ENCODE measurements around the gene TMEM135.

TMEM135 gene

DNA sequence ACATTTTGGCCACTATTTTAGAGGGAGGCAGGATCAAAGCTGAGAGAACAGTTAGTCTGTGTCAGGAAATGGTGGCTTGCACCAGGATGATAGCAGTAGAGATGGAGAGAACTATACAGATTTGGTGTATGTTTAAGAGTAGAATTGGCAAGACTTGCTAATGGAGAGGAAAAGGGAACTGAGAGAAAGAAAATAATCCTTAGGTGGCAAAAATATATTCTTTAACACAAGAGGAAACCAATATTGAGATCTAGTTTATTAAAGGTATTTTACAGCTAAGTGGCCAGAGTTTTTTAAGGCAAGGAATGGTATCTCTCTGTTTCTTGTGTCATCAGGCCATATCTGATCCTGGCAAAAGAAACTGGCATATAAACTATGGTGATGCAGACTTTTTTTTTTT, 278.8 kb downstream of the TMEM135 start:
- no peak for DNase-seq

DNA sequence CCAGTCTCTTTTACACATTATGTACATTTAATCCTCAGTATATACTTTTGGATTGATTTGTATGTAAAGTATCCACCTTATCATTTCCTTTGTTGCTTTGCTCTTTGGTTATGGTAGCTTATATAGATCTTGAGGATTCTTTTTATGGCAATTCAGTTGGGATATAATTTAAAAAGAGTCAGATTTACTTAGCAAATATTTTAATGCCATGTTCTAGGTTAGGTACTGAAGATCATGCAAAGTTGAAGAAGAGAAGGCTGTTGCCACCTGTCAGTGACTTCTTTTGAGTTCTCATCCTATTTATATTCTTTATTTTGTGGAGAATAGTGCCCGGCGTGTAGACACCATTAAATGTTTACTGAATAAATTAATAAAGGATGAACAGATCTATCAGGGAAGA, 279.7 kb downstream of the TMEM135 start:
- no peak for DNase-seq

DNA sequence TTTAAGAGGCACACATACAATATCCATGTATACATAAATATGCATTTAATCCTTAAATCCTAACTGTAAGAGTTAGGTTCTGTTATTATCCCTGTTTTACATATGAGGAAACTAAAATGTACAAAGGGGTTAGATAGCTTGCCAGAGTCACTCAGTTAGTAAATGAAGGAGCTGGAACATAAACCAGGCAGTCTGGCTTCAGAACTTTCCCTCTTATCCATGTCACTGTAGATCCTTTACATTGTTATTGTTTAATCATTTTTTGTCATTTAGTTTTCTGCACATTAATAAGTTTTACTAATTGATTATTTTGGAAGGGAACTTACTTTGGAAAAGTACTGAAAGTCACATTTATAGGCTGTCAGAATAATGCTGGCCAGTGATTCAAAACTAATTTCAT, 282.4 kb downstream of the TMEM135 start:
- no peak for DNase-seq

DNA sequence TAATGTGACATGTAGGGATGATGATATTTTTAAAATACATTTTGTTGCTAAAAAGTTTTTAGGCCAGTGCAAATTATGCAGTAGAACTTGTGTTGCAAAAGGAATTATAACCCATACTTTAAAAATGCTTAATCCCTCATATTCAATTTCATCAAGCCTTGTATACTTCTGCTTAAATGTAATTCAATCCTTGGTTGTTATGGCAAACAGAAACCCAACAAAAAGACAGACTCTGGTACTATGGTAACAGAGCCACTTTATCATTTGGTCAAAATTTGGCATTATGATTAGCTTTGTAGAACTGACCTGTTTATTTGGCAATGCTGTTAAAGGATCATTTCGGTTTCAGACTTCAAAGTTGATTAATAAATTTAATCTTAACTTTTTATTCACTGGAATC, 284.8 kb downstream of the TMEM135 start:
- no peak for DNase-seq

DNA sequence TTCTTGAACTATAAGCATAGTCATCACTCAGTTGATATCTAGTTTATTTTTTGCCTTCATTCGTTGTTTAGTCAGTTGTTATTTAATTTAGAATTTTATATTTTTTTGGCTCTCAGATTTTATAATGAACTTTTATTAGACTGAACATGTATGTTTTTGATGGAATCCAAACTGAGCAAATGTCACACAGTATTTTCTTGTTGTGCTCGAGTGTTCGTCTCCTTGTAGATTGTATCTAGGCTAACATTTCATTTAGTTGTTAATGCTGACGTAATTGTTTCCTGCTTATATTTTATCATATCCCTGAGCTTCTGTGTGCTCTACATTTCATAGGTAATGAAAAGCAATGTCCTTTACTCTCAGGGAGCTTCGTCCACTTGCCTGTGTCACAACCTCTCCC, 286.2 kb downstream of the TMEM135 start:
- DNase-seq: no peak

DNA sequence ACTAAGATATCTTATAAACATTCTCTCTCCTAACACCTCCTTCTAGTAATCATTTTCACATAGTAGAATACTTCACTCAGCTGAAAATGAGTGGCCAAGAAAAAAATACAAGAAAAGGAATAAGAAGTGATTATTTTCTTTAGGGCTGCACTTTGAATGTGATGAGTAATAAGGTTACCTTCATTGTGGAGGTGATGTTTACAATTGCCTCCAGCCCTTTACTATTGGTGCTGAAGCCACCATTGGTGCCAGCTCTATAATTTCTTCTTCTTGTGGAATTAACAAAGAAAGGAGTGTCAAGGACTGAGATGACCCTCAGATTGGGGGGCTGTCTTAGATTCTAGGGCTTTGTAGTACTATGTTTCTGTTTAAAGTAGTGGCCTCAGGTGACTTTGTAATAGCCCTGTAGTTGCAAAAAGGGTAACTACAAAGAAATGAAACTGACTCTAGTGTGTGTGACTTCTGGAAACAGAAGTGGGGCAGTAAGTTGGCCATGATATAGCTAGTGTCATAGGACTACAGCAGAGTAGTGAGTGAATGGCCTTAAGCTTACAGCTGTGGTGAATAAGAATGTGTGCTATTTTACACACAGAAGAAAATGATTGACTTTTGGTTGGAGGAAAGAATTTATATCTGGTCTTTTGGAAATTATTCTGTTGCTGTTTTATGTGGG, 287.2 kb downstream of the TMEM135 start:
- no peak for DNase-seq

DNA sequence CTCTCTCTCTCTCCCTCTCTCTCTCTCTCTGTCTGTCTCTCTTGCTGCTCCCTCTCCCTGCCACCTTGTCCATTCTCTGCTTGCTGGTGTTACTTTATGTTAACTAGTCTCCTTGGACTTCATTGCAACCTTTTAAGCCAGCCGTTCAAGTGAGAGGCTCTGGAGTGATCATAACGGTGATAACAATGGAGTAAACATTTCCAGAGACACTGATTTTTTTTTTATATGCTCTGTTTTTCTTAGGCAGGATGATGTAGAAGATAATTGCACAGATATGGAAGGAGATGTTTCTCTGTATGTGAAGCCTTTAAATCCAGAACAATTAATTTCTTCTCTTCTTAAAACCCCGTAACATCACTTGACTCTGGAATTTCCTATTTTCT, 287.7 kb downstream of the TMEM135 start:
- DNase-seq: no peak

DNA sequence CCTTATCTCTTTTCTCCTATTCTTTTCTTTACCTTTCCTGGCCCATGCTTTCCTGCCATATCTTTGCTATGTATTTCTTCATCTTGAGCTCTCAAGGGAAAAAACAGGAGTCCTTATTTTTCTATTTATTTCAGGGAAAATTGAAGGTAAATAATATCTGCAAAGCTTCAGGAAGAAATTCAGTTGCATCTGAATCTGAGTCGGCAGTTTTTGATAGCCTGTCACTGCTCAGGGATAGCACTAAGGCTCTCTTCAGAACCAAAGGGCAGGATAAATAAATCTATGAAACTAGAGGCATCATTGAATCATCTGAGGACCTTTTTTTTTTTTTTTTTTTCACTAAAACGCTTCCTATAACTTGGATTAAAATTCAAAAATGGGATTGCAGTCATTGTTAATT, 288.9 kb downstream of the TMEM135 start:
- DNase-seq: no peak

DNA sequence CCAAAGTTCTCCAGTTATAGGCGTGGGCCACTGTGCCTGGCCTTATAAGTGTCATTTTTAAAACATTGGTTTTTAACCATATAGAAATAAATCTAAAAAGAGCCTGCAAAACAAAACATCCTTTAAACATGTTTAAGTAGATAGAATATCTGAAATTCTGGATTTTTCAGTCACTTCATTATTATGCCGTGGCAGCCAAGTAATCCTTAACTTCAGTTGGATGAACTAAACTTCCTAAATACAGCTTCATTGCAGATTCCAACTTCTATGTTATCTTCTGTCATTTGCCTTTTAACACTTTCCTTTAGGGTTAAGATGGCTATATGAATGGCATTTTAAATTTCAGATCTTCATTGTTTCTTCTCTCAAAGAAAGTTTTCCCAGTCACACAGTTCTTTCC, 291.4 kb downstream of the TMEM135 start:
- no peak for DNase-seq

DNA sequence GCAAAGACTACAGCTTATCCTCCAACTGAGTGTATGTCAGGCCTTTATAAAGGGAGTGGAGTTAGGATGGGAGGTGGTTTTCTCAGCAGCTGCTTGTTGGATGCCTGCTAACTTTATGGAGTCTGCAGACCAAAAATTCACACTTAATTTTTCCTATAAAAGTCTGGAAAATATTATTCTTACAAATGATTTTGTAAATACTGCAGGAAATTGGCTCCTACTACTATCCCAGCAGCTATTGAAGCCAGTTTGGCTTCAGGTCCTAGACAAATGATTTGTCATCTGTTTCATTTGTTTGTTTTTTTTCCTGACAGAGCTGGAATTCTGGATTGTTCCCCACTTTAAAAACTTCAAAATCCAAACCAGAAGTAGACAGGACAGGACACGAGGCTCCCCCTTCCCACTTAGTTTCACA, 292.5 kb downstream of the TMEM135 start:
- no peak for DNase-seq

DNA sequence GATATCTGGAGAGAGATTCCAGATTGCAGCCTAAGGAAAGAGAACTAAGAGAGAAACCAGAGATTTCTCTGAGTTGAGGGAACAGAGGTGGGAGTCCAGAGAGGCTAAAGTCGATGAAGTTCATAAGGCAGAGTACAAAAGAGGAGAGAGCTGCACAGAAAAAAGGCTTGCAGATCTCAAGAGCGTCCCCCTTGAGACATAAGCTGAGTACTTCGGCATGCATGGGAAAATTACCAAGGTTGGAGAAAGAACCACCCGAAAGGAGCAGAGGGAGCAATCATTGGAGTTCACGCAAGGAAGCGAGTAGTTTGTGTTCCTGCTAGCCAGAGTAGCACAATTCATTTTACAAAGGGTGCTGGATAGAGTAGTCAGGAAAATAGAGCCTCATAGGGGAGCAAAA, 293.5 kb downstream of the TMEM135 start:
- DNase-seq: no peak

DNA sequence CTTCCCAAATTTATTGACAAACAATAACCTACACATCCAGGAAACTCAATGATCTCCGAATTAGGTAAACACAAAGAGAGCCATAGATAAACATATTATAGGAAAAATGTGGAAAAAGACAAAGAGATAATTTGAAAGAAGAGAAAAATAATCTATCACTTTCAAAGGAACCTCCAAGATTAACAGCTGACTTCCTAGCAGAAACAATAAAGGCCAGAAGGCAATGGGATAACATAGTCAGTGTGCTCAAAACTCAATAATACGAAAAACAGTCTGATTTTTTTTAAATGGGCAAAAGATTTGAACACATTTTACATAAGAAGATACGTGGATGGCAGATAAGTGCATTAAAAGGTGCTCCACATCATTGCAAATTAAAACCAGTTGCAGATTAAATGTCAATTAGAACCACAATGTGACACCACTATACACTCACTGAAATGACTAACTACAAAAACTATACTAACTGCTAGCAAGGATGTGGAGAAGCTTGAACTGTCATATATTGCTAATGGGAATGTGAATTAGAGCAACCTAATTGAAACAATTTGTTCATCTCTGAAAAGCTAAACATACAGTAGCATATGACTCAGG, 300.4 kb downstream of the TMEM135 start:
- DNase-seq: no peak

DNA sequence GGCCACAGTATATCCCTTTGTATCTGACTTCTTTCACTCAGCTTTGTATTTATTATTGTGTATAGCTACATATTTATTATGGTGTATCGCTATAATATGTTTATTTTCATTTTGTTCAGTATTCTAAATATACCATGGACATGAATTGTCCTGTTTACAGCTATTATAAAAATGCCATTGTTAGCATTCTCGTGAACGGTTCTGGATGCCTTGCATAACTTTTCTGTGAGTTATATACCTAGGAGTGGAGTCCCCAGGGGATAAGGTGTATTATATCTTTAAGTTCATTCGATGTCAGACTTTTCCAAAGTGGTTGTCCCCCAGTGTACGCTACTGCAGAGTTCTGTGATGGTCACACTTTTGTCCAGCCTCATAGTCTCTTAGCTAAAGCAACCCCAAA, 301.7 kb downstream of the TMEM135 start:
- no peak for DNase-seq

DNA sequence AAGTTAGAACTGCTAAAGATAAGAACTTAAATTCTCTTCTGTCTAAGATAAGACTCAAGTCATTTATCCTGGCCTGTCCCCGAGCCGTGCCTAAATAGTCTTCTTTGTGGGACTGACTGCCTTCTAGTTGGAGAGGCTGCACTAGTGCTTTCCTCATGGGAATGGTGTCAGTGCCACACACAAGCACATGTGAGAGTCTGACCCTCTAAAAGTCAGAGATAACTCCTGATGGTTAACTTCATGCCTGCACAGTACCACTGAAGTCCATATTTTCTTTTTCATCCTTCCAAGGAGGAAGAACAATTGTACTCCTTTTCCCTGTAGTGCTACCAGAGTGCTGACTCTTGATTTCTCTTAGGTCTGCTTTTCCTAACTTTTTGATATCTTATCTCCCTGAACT, 309.7 kb downstream of the TMEM135 start:
- DNase-seq: no peak

DNA sequence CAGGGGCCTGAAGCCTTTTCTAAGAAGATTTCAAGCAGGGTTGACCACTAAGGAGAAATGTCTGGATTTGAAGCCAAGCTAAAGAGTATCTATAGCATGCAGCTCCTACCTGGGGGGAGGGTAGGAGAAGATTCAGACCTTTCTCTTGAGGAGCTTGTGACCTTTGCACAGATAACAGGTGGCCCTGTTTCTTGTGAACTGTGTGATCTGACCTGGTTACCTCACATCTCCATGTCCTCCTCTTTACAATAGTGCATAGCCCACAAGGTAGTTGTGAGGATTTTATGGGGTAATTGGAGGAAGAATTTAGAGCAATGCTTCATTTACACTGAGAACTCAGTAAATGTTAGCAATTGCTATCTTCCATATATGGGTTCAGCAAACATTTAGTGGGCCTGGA, 310.1 kb downstream of the TMEM135 start:
- DNase-seq: no peak

DNA sequence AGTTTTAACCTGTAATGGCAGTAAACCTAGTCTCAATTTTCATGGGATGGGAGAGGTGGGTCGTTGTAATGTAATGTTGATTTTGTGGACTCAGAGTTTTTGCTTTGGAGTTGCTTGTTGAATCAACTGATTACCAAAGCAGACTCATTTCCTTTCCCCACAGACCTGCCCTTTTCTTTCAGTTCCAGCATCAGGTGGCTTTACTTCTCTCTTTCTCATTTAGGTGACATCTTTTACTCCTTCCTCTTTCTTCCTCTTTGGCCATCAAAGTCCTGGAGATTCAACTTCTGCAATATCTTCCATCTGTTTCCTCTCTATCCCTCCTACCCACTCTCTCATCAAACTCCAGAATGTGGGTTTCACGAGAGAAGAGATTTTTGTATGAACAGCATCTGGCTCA, 313.9 kb downstream of the TMEM135 start:
- no peak for DNase-seq

DNA sequence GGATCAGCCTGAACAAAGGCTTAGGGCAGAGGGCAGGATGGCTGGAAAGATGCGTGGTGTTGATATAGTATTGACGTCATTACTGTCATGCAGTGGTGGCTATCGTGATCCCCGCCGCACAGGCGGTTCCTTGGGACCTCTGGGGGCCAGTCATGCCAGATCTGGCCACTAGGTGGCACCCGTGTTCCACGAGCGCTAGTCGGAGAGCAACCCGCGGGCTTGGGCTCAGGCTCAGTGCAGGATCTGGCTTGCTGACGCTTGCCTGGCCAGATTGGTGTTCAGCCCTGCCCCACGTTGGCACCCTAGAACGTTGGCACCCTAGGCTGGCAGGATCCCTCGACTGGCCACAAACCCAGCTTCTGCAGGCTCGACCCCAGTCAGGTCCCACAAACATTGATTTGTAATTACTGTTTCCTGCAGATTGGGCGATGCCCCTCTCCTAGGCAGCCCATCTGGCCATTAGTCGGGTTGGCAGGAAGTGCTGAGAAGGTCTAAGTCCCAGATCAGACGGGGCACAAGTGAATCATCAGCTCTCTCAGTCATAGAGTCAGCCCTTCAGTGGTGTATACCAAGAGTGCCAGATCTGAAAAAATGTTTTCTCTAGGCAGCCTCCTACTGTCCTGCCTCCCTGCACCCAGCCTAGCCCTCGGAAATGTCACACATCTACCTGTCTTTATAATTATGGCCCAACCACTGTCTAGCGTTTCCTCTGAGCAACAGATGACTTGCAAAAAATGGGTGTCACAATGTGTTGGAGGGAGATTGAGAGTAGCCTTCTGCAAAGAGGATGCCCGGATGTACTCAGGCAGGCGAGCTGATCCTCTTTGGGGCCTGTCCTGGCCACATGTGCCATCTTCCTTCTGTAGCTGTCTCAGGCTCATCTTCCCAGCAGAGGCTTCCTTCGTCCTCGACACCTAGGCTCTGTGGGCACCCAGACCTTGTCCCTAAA, 315.3 kb downstream of the TMEM135 start:
- peak; percentile 89 for DNase-seq

DNA sequence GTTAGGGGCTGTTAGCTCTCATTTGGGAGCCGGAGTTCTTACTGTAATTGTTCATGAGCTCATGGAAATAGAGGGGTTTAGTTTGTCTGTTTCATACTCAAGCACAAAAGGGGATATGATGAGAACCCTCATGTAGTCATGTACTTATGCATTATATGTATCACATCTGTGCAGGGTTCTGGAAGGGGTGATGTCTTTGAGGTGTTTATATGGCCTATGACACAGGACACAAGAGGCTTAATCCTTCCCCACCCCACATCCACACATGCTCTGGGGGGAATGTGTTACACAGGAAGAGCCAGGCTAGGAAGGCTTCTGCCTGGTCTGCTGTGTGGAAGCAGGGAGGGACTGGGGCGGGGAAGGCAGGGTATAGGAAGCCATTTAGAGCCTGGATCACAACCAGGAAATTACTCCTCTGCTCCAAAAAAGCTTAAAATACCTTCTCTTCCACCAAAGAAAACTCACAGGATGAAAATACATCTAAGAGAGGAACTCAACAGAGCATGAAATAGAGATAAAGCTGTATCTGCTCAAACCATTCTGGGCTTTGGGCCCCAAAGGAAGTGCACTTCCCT, 316.1 kb downstream of the TMEM135 start:
- no peak for DNase-seq

DNA sequence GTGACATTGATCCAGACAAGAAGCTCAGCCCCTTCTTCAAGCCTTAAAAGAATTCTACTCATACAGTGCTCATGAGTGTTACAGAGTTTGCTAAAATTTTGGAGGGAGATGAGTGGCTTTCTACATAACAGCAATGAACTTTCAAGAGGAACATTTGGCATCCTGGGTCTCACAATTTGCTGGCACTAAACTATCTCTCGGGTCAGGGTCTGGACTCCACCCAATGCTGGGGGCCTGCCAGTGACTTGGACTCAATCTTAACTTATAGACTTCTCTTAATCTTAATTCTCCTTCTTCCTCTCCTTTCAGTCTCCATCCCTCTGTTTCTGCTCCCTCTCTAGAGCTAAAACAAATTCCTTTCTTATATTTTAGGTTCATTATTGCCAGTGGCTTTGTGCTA, 317.9 kb downstream of the TMEM135 start:
- no peak for DNase-seq

DNA sequence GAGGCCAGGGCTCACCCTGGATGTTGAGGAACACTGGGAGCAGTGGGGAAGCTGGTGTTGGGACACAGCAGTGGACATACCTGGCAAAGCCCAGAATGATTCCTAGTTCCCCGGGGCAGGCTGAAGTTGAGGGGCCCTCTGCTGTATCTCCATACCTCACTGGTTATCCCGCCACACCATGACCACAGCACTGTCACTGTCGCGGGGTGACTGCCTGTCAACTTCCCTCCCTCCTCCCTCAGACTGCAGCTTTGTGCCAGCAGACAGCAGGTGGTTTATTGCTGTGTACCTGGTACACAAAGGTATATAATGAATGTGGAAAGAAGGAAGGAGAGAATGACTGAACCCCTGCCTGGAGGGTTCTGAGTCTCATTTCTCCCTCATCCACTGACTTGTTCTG, 318.7 kb downstream of the TMEM135 start:
- no peak for DNase-seq

DNA sequence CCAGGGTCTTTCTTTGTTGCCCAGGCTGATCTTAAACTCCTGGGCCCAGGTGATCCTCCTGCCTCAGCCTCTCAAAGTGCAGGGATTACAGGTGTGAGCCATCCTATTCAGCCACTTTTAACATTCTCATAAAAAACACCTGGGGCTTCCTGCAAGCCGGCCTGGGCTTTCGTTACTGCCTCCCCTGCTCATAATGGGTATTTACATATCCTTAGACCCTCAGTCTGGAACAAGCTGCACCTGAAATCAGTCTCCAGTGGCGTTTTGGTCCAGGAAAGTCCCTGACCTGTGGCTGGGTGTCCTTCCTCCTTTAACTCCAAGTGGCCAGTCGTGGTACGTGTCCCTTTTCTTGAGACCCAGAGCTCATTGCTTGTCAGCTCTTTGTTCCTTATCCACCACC, 320.7 kb downstream of the TMEM135 start:
- DNase-seq: no peak

DNA sequence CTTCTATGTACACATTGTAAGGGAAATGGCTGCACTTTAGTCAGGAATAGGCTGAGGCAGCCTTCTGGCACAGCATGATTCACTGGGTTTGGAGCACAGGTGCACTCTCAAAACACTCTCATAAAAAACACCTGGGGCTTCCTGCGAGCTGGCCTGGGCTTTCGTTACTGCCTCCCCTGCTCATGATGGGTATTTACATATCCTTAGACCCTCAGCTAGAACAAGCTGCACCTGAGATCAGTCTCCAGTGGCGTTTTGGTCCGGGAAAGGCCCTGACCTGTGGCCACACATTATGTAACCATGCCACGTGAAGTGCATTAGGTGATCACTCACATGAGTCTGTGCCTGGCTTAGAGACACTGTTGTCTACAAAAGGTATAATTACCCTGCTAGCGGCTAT, 321.7 kb downstream of the TMEM135 start:
- no peak for DNase-seq

DNA sequence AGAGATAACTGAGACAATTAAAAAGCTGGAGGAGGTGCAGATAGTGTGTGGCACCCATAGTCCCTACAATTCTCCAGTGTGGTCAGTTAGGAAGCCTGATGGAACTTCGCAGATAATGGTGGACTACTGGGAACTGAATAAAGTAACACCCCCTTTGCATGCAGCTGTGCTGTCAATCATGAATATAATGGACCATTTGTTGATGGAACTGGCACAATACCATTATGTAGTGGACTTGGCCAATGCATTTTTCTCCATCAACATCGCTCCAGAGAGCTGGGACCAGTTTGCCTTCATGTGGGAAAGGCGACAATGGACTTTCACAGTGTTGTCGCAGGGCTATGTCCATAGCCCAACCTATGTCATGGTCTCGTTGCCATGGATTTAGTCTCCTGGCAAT, 324.2 kb downstream of the TMEM135 start:
- no peak for DNase-seq

DNA sequence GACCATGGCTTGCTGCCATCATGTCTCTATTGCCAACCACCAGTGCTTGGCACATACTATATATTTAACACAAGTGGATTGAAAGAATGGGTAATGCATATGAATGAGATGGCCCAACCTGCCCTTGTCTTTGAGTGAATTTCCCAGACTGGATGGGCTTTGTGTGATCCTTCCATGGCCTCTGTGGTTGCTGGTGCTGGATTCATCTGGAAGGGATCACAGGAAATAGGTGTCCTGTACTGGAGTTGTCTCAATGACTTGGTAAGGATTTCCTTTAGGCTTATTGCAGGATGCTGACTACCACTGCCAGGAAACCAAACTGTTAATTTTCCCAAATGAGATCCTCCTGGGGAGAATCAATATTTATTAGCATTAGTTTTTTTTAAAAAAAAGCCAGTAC, 328.6 kb downstream of the TMEM135 start:
- DNase-seq: no peak

All from stimulated activated CD4-positive, alpha-beta T cell treated with anti-CD3 and anti-CD28 coated beads, Interleukin-15, amount 100 ng/mL, for 24 hours (primary cell).